Left renal cortex interstitium (tissue), 4 donors: ENCODE measurements around the gene LRRC56. TPM values are rescaled to one million over a fixed set of nuclear protein-coding genes. Genes with fewer than 3 reads are reported as not detected.
"Not testable (repeated sequence)": the region's sequence is repeated elsewhere in the genome, so short reads cannot be mapped to it uniquely, and the experiment has no call there.

Source experiments
- DNase-seq, 4 donors: peaks; one replicate each; pipeline ENCODE4 v3.0.0-alpha.2; 2013; ENCODE audit warnings: low read depth in 4 of 4, low spot score in 2 of 4, missing footprints in 1 of 4
- polyA plus RNA-seq, 4 donors: library from polyadenylated mRNA; unstranded; fragments of 120-200 nt; gene quantifications; one replicate each; pipeline ENCODE4 v1.2.1, GENCODE V29; 2013; ENCODE audit not compliant: insufficient read length in 4 of 4

Gene LRRC56
- polyA plus RNA-seq, 4 donors: 2.8 to 6.1 (median 5.1) TPM

GRCh38 chr11:501001-501682 is 36.2 kb upstream of the LRRC56 start:
- no peak for DNase-seq

- DNase-seq: no peak
Measured at GRCh38 chr11:501683-502287, 35.5 kb upstream of the LRRC56 start.

- no peak for DNase-seq
Measured at GRCh38 chr11:502288-503178, 34.8 kb upstream of the LRRC56 start.

GRCh38 chr11:503179-503981 is 33.9 kb upstream of the LRRC56 start:
- DNase-seq: no peak

- peak in 2 of 4 donors; percentile 25 to 28 for DNase-seq
Measured at GRCh38 chr11:504053-504993, 33.0 kb upstream of the LRRC56 start.

- no peak for DNase-seq
Measured at GRCh38 chr11:504994-505344, 32.4 kb upstream of the LRRC56 start.

- DNase-seq: peak; percentile 82 to 93 (median 92)
Measured at GRCh38 chr11:506238-506994, 30.9 kb upstream of the LRRC56 start.

- peak; percentile 70 to 82 (median 78) for DNase-seq
Measured at GRCh38 chr11:506995-507726, 30.2 kb upstream of the LRRC56 start, which contains the start of gene RNH1. Gene RNH1, minus strand, starts transcription at chr11:507242. Its CDS starts 5,080 bp downstream, at chr11:502162.

- DNase-seq: no peak
Measured at GRCh38 chr11:507727-508515, 29.4 kb upstream of the LRRC56 start.

- no peak for DNase-seq
Measured at GRCh38 chr11:508956-509355, 28.4 kb upstream of the LRRC56 start.

- no peak for DNase-seq
Measured at GRCh38 chr11:512761-513595, 24.3 kb upstream of the LRRC56 start.

- DNase-seq: no peak
Measured at GRCh38 chr11:514606-515005, 22.7 kb upstream of the LRRC56 start.

- no peak for DNase-seq
Measured at GRCh38 chr11:515131-515530, 22.2 kb upstream of the LRRC56 start.

- no peak for DNase-seq
Measured at GRCh38 chr11:516400-516799, 20.9 kb upstream of the LRRC56 start.

- not testable (repeated sequence) for DNase-seq
Measured at GRCh38 chr11:516918-517685, 20.2 kb upstream of the LRRC56 start.
